HEK293 (cell line): ENCODE measurements around the gene ACP4.
A peak's percentile ranks its signal among the peaks of the same experiment; 100 is the strongest.

Source experiments
- CTCF ChIA-PET: fragments of 350-600 bp; formaldehyde crosslinking; extraction: SDS; loops from one replicate; lab custom pipeline; 2021; ENCODE audit warnings: antibody characterized with exemption; lab: Yijun Ruan, JAX
- POLR2A ChIA-PET: fragments of 300-600 bp; formaldehyde crosslinking; extraction: SDS; loops from one replicate; lab custom pipeline; 2020; ENCODE audit warnings: antibody characterized with exemption, inconsistent platforms; lab: Yijun Ruan, JAX
- H3K27ac ChIP-seq: fragments of 200-500 bp; sonication (Bioruptor generic); 2 replicates; pipeline ENCODE4 v1.5.1; 2014; ENCODE audit warnings: low read depth, low read length, control low read depth, inconsistent platforms; ENCODE audit errors: extremely low read depth
- H3K36me3 ChIP-seq, 2 experiments: fragments of 200-500 bp in 1 of 2; sonication (Bioruptor generic) in 1 of 2; 1 replicate in 1 of 2; 2 replicates in 1 of 2; pipeline ENCODE4 v1.5.1; 2014 to 2017; ENCODE audit warnings: inconsistent platforms in 2 of 2, low read length in 2 of 2; ENCODE audit not compliant: control insufficient read depth in 2 of 2, insufficient read depth in 1 of 2
- H3K4me1 ChIP-seq: fragments of 200-500 bp; sonication (Bioruptor generic); 2 replicates; pipeline ENCODE4 v1.5.1; 2014; ENCODE audit warnings: mild to moderate bottlenecking, low read length, inconsistent platforms; ENCODE audit not compliant: control insufficient read depth, insufficient read depth
- H3K4me3 ChIP-seq: 2 replicates; pipeline ENCODE4 v1.5.1; 2011; ENCODE audit warnings: low read depth, mild to moderate bottlenecking, control low read depth, low read length, moderate library complexity
- H3K9me3 ChIP-seq: fragments of 200-500 bp; sonication (Bioruptor generic); 2 replicates; pipeline ENCODE4 v1.5.1; 2014; ENCODE audit warnings: low read depth, low read length, inconsistent platforms; ENCODE audit not compliant: control insufficient read depth, insufficient read depth
- GLIS1 ChIP-seq: fragments of 450-650 bp; formaldehyde crosslinking; IDR thresholded peaks from 2 replicates; pipeline ENCODE4 v1.5.1; 2016; ENCODE audit warnings: missing biosample characterization, missing genetic modification characterization
- HOXC10 ChIP-seq: sonication (generic); formaldehyde crosslinking; IDR thresholded peaks from 2 replicates; pipeline ENCODE4 v1.8.1; 2023; ENCODE audit warnings: mild to moderate bottlenecking, missing genetic modification reagents
- SALL2 ChIP-seq: fragments of 450-650 bp; formaldehyde crosslinking; IDR thresholded peaks from 2 replicates; pipeline ENCODE4 v1.5.0; 2017; ENCODE audit warnings: missing biosample characterization, mild to moderate bottlenecking, missing genetic modification characterization, borderline replicate concordance
- SP2 ChIP-seq: fragments of 450-650 bp; formaldehyde crosslinking; IDR thresholded peaks from 2 replicates; pipeline ENCODE4 v1.5.1; 2016; ENCODE audit warnings: missing biosample characterization, missing genetic modification characterization
- SP7 ChIP-seq: fragments of 450-650 bp; formaldehyde crosslinking; IDR thresholded peaks from 2 replicates; pipeline ENCODE4 v1.5.1; 2016; ENCODE audit warnings: missing biosample characterization, missing genetic modification characterization
- TRIM28 ChIP-seq: IDR thresholded peaks from 2 replicates; pipeline ENCODE4 v1.6.1; 2011; ENCODE audit warnings: low read length, control low read depth, borderline replicate concordance
- ZFP41 ChIP-seq: fragments of 450-650 bp; formaldehyde crosslinking; IDR thresholded peaks from 2 replicates; pipeline ENCODE4 v1.5.1; 2016; ENCODE audit warnings: missing biosample characterization, missing genetic modification characterization, borderline replicate concordance
- ZNF112 ChIP-seq: fragments of 450-650 bp; formaldehyde crosslinking; IDR thresholded peaks from 2 replicates; pipeline ENCODE4 v1.5.0; 2017; ENCODE audit warnings: missing biosample characterization, missing genetic modification characterization
- ZNF202 ChIP-seq: fragments of 450-650 bp; formaldehyde crosslinking; IDR thresholded peaks from 2 replicates; pipeline ENCODE4 v1.5.1; 2016; ENCODE audit warnings: missing biosample characterization, missing genetic modification characterization, borderline replicate concordance
- ZNF239 ChIP-seq: fragments of 450-650 bp; formaldehyde crosslinking; IDR thresholded peaks from 2 replicates; pipeline ENCODE4 v1.5.1; 2016; ENCODE audit warnings: missing biosample characterization, missing genetic modification characterization
- ZNF266 ChIP-seq: fragments of 450-650 bp; formaldehyde crosslinking; IDR thresholded peaks from 2 replicates; pipeline ENCODE4 v1.5.1; 2016; ENCODE audit warnings: missing biosample characterization, missing genetic modification characterization, low read depth
- ZNF521 ChIP-seq: fragments of 450-650 bp; formaldehyde crosslinking; IDR thresholded peaks from 2 replicates; pipeline ENCODE4 v1.5.1; 2017; ENCODE audit warnings: missing biosample characterization, mild to moderate bottlenecking, missing genetic modification characterization
- ZNF548 ChIP-seq: fragments of 450-650 bp; formaldehyde crosslinking; IDR thresholded peaks from 2 replicates; pipeline ENCODE4 v1.5.1; 2016; ENCODE audit warnings: missing biosample characterization, missing genetic modification characterization
- ZNF571 ChIP-seq: fragments of 450-650 bp; formaldehyde crosslinking; IDR thresholded peaks from 2 replicates; pipeline ENCODE4 v1.5.0; 2017; ENCODE audit warnings: missing biosample characterization, missing genetic modification characterization
- ZNF596 ChIP-seq: fragments of 450-650 bp; IDR thresholded peaks from 2 replicates; pipeline ENCODE4 v1.5.0; 2018; ENCODE audit warnings: missing biosample characterization, mild to moderate bottlenecking, missing genetic modification characterization, moderate library complexity
- ZNF610 ChIP-seq: fragments of 450-650 bp; formaldehyde crosslinking; IDR thresholded peaks from 2 replicates; pipeline ENCODE4 v1.5.1; 2016; ENCODE audit warnings: missing biosample characterization, missing genetic modification characterization, borderline replicate concordance
- ZNF624 ChIP-seq: fragments of 450-650 bp; formaldehyde crosslinking; IDR thresholded peaks from 2 replicates; pipeline ENCODE4 v1.5.1; 2017; ENCODE audit warnings: missing biosample characterization, missing genetic modification characterization
- ZNF626 ChIP-seq: fragments of 450-650 bp; sonication (Bioruptor Pico); formaldehyde crosslinking; IDR thresholded peaks from 2 replicates; pipeline ENCODE4 v1.5.1; 2018; ENCODE audit warnings: missing biosample characterization, missing genetic modification characterization, inconsistent platforms
- ZNF639 ChIP-seq: fragments of 450-650 bp; formaldehyde crosslinking; IDR thresholded peaks from 2 replicates; pipeline ENCODE4 v1.5.1; 2016; ENCODE audit warnings: missing biosample characterization, missing genetic modification characterization
- ZNF76 ChIP-seq: fragments of 450-650 bp; formaldehyde crosslinking; IDR thresholded peaks from 2 replicates; pipeline ENCODE4; 2016; ENCODE audit warnings: low read depth, missing biosample characterization, missing genetic modification characterization, borderline replicate concordance
- ZNF776 ChIP-seq: fragments of 450-650 bp; formaldehyde crosslinking; IDR thresholded peaks from 2 replicates; pipeline ENCODE4 v1.5.0; 2017; ENCODE audit warnings: missing biosample characterization, missing genetic modification characterization, borderline replicate concordance
- TF ChIP-seq, protein P1 (sequence below): fragments of 450-650 bp; formaldehyde crosslinking; IDR thresholded peaks from 2 replicates; pipeline ENCODE4 v1.5.0; 2017; ENCODE audit warnings: missing biosample characterization, missing genetic modification characterization, borderline replicate concordance
- TF ChIP-seq, protein P2 (sequence below): fragments of 450-650 bp; formaldehyde crosslinking; IDR thresholded peaks from 2 replicates; pipeline ENCODE4 v1.5.1; 2016; ENCODE audit warnings: missing biosample characterization, missing genetic modification characterization
- TF ChIP-seq, protein P3 (sequence below): fragments of 450-650 bp; formaldehyde crosslinking; IDR thresholded peaks from 2 replicates; pipeline ENCODE4; 2016; ENCODE audit warnings: missing biosample characterization, missing genetic modification characterization

The ACP4 gene

GRCh38 chr19:50779504-50780457, 10.4 kb upstream of the ACP4 start:
- CTCF ChIA-PET: interaction anchor here (0.6 to 10.1 kb wide), 16 partner anchors 16 to 422 kb away, joined by 3 to 151 read pairs (median 6); partner anchors contain the start of genes CLEC11A and SHANK1
- POLR2A ChIA-PET: interaction anchor here (1.3 to 3.9 kb wide), 4 partner anchors 17 to 172 kb away, joined by 4 to 19 read pairs (median 10); no protein-coding TSS in a partner anchor
- Histone ChIP-seq H3K36me3 (no peaks in the 10 kb centered on the region), H3K4me3 (no peak overlapping the region), H3K4me1 (peaks cover 5% of the 10 kb centered on the region; the same call in 1 of the 2 replicates), H3K27ac (no peak overlapping the region), H3K9me3 (no peaks in the 10 kb centered on the region)
- TF ChIP-seq ZNF239 (no peak), ZNF624 (tag by site-specific recombination) (no peak), ZFP41 (tag by site-specific recombination) (no peak), ZNF548 (tag by site-specific recombination) (no peak), ZNF202 (tag by site-specific recombination) (no peak), ZNF571 (no peak), GLIS1 (peak; percentile 78), ZNF112 (tag by site-specific recombination) (no peak), SP7 (tag by site-specific recombination) (0 out of 2 replicates have a peak, but pooled peaks have one; percentile 14), HOXC10 (CRISPR knock-in tag) (no peak), ZNF521 (tag by site-specific recombination) (no peak), SP2 (tag by site-specific recombination) (peak; percentile 51), ZNF610 (no peak), ZNF596 (tag by site-specific recombination) (no peak), SALL2 (tag by site-specific recombination) (no peak), ZNF626 (no peak), TRIM28 (no peak), ZNF266 (tag by site-specific recombination) (no peak), ZNF76 (tag by site-specific recombination) (no peak), ZNF639 (tag by site-specific recombination) (no peak), ZNF776 (tag by site-specific recombination) (no peak)
- TF ChIP-seq, protein P1, sequence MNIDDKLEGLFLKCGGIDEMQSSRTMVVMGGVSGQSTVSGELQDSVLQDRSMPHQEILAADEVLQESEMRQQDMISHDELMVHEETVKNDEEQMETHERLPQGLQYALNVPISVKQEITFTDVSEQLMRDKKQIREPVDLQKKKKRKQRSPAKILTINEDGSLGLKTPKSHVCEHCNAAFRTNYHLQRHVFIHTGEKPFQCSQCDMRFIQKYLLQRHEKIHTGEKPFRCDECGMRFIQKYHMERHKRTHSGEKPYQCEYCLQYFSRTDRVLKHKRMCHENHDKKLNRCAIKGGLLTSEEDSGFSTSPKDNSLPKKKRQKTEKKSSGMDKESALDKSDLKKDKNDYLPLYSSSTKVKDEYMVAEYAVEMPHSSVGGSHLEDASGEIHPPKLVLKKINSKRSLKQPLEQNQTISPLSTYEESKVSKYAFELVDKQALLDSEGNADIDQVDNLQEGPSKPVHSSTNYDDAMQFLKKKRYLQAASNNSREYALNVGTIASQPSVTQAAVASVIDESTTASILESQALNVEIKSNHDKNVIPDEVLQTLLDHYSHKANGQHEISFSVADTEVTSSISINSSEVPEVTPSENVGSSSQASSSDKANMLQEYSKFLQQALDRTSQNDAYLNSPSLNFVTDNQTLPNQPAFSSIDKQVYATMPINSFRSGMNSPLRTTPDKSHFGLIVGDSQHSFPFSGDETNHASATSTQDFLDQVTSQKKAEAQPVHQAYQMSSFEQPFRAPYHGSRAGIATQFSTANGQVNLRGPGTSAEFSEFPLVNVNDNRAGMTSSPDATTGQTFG: no peak
- TF ChIP-seq, protein P2, sequence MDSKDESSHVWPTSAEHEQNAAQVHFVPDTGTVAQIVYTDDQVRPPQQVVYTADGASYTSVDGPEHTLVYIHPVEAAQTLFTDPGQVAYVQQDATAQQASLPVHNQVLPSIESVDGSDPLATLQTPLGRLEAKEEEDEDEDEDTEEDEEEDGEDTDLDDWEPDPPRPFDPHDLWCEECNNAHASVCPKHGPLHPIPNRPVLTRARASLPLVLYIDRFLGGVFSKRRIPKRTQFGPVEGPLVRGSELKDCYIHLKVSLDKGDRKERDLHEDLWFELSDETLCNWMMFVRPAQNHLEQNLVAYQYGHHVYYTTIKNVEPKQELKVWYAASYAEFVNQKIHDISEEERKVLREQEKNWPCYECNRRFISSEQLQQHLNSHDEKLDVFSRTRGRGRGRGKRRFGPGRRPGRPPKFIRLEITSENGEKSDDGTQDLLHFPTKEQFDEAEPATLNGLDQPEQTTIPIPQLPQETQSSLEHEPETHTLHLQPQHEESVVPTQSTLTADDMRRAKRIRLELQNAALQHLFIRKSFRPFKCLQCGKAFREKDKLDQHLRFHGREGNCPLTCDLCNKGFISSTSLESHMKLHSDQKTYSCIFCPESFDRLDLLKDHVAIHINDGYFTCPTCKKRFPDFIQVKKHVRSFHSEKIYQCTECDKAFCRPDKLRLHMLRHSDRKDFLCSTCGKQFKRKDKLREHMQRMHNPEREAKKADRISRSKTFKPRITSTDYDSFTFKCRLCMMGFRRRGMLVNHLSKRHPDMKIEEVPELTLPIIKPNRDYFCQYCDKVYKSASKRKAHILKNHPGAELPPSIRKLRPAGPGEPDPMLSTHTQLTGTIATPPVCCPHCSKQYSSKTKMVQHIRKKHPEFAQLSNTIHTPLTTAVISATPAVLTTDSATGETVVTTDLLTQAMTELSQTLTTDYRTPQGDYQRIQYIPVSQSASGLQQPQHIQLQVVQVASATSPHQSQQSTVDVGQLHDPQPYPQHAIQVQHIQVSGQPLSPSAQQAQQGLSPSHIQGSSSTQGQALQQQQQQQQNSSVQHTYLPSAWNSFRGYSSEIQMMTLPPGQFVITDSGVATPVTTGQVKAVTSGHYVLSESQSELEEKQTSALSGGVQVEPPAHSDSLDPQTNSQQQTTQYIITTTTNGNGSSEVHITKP (tag by site-specific recombination): peak; percentile 79
- TF ChIP-seq, protein P3, sequence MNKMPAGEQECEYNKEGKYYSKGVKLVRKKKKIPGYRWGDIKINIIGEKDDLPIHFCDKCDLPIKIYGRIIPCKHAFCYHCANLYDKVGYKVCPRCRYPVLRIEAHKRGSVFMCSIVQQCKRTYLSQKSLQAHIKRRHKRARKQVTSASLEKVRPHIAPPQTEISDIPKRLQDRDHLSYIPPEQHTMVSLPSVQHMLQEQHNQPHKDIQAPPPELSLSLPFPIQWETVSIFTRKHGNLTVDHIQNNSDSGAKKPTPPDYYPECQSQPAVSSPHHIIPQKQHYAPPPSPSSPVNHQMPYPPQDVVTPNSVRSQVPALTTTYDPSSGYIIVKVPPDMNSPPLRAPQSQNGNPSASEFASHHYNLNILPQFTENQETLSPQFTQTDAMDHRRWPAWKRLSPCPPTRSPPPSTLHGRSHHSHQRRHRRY: no peak
